ENCODE data around the gene RNF145.

DNA sequence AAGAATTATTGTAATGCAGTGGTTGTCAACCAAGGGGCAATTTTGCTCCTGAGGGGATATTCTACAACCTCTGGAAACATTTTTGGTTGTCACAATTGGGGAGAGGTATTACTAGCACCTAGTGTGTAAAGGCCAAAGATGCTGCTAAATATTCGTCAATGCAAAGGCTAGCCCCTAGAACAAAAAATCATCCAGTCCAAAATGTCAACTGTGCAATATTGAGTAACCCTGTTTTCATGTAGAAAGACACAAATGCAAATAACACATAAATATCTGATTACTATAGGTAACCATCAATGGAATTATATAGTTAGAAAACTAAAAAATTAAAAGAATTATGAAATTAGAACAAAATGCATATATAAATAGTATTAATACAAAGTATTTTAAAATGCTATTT, 26.1 kb downstream of the RNF145 start:
- no peak for TF ChIP-seq POLR2A (IDR thresholded peaks at IDR 0.05)
- TF ChIP-seq, protein P1, sequence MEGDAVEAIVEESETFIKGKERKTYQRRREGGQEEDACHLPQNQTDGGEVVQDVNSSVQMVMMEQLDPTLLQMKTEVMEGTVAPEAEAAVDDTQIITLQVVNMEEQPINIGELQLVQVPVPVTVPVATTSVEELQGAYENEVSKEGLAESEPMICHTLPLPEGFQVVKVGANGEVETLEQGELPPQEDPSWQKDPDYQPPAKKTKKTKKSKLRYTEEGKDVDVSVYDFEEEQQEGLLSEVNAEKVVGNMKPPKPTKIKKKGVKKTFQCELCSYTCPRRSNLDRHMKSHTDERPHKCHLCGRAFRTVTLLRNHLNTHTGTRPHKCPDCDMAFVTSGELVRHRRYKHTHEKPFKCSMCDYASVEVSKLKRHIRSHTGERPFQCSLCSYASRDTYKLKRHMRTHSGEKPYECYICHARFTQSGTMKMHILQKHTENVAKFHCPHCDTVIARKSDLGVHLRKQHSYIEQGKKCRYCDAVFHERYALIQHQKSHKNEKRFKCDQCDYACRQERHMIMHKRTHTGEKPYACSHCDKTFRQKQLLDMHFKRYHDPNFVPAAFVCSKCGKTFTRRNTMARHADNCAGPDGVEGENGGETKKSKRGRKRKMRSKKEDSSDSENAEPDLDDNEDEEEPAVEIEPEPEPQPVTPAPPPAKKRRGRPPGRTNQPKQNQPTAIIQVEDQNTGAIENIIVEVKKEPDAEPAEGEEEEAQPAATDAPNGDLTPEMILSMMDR (IDR thresholded peaks at IDR 0.05): no peak
- no peak for TF ChIP-seq POLR2AphosphoS5 (IDR thresholded peaks at IDR 0.05)
- TF ChIP-seq EP300 (IDR thresholded peaks at IDR 0.05): no peak
